ENCODE data around the gene CIRBP. TPM values are rescaled to one million over a fixed set of nuclear protein-coding genes. Genes with fewer than 3 reads are reported as not detected.

Gene CIRBP
- total and polyA plus RNA-seq, 2 of the 13 experiments (the other 11 are each of a cell fraction or from before 2014, with no cell fraction given), result 133 to 140 TPM

GRCh38 chr19:1250437-1251260, 18.5 kb upstream of the CIRBP start (continued):
- no peak for TF ChIP-seq NPAS2 (CRISPR knock-in tag; IDR thresholded peaks at IDR 0.05; ENCODE audit: borderline replicate concordance)
- TF ChIP-seq KDM5A (IDR thresholded peaks at IDR 0.05; ENCODE audit: borderline replicate concordance, low read length), result peak; percentile 39; the same call in 1 of the 2 replicates
- peak; percentile 28 for TF ChIP-seq HNRNPK (IDR thresholded peaks at IDR 0.05; ENCODE audit: low read depth, low read length, poor library complexity, severe bottlenecking)
- TF ChIP-seq ZNF788 (CRISPR knock-in tag; IDR thresholded peaks at IDR 0.05; ENCODE audit: borderline replicate concordance), result no peak
- TF ChIP-seq MBD4 (IDR thresholded peaks at IDR 0.05; ENCODE audit: borderline replicate concordance, low read length), result no peak
- peak; percentile 28; the same call in 1 of the 2 replicates for TF ChIP-seq GABPB1 (CRISPR knock-in tag; IDR thresholded peaks at IDR 0.05)
- no peak for TF ChIP-seq ESRRA (CRISPR knock-in tag; IDR thresholded peaks at IDR 0.05; ENCODE audit: low read depth)
- no peak for TF ChIP-seq ZBTB7A (CRISPR knock-in tag; IDR thresholded peaks at IDR 0.05)
- TF ChIP-seq REL (CRISPR knock-in tag; conservative IDR thresholded peaks at IDR 0.05), result no peak
- TF ChIP-seq ZXDC (CRISPR knock-in tag; IDR thresholded peaks at IDR 0.05), result no peak
- TF ChIP-seq GABPA (IDR thresholded peaks at IDR 0.05; ENCODE audit: low read depth, low read length), result no peak
- 0 out of 2 replicates have a peak, but pooled peaks have one; percentile 19 for TF ChIP-seq GABPA (CRISPR knock-in tag; IDR thresholded peaks at IDR 0.05; ENCODE audit: low read depth)
- TF ChIP-seq ZFP1 (CRISPR knock-in tag; IDR thresholded peaks at IDR 0.05), result no peak
- TF ChIP-seq PPARG (CRISPR knock-in tag; conservative IDR thresholded peaks at IDR 0.05), result no peak
- TF ChIP-seq TFE3 (CRISPR knock-in tag; IDR thresholded peaks at IDR 0.05), result no peak
- no peak for TF ChIP-seq TRAFD1 (CRISPR knock-in tag; IDR thresholded peaks at IDR 0.05; ENCODE audit: borderline replicate concordance)
- TF ChIP-seq ZNF136 (CRISPR knock-in tag; IDR thresholded peaks at IDR 0.05; ENCODE audit: low read depth), result no peak
- no peak for TF ChIP-seq PHF5A (CRISPR knock-in tag; IDR thresholded peaks at IDR 0.05; ENCODE audit: low read depth, unreplicated experiment)
- TF ChIP-seq AHR (CRISPR knock-in tag; IDR thresholded peaks at IDR 0.05), result no peak
- TF ChIP-seq XRCC5 (optimal IDR thresholded peaks at IDR 0.05; ENCODE audit: low read length), result no peak
- 0 out of 2 replicates have a peak, but pooled peaks have one; percentile 0 for TF ChIP-seq NR0B2 (CRISPR knock-in tag; IDR thresholded peaks at IDR 0.05)
- no peak; the same call in none of the 2 replicates for TF ChIP-seq ZBTB14 (CRISPR knock-in tag; IDR thresholded peaks at IDR 0.05)
- TF ChIP-seq TMF1 (CRISPR knock-in tag; IDR thresholded peaks at IDR 0.05; ENCODE audit: low read depth), result no peak

All from HepG2 (cell line).